Prostate gland (tissue), 2 donors: ENCODE results near the gene ACBD5.

Experiments used
- POLR2A ChIP-seq: fragments of 450-650 bp; IDR thresholded peaks from one replicate; pipeline ENCODE4 v1.6.1; 2016; ENCODE audit warnings: antibody characterized with exemption, mild to moderate bottlenecking
- POLR2AphosphoS5 ChIP-seq: sonication (generic); formaldehyde crosslinking; IDR thresholded peaks from one replicate; pipeline ENCODE4 v1.6.1; 2017; ENCODE audit warnings: antibody characterized with exemption
- TF ChIP-seq, protein P1 (sequence below), 4 experiments: fragments of 200-600 bp in 2 of 4; fragments of 450-650 bp in 2 of 4; sonication (generic) in 2 of 4; IDR thresholded peaks; 1 replicate in 3 of 4; 2 replicates in 1 of 4; pipeline ENCODE4 v1.5.1; 2016 to 2019; ENCODE audit warnings: antibody characterized with exemption in 4 of 4, mild to moderate bottlenecking in 2 of 4, moderate library complexity in 2 of 4

DNA sequence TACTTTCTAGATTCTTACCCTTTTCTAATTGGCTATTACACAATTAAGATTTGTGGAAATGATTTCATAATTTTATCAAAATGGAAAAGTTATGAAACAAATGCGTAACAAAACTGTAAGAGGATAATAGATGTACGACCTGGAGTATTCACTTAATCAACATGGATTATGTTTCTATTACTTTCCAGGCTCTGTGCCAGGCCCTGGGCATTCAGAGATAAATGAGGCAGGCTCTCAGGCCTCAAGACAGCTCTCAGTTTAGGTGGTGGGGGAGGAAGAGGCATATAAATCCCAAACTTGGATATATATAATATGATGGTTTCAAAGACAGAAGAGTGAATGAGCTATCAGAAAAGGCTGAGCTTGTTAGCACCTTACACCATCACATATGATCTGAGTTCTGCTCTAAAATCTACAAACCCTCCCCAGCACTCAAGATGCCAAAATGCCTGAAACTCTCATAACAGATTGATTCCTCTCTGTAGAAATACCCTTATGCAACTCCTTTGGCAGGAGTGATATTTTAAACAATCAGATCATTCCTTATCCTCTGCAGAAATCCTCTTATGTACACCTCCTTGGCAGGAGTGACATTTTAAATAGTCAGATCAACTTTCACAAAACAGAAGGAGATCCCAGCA lies 42.5 kb downstream of the ACBD5 start:
- TF ChIP-seq, protein P1, sequence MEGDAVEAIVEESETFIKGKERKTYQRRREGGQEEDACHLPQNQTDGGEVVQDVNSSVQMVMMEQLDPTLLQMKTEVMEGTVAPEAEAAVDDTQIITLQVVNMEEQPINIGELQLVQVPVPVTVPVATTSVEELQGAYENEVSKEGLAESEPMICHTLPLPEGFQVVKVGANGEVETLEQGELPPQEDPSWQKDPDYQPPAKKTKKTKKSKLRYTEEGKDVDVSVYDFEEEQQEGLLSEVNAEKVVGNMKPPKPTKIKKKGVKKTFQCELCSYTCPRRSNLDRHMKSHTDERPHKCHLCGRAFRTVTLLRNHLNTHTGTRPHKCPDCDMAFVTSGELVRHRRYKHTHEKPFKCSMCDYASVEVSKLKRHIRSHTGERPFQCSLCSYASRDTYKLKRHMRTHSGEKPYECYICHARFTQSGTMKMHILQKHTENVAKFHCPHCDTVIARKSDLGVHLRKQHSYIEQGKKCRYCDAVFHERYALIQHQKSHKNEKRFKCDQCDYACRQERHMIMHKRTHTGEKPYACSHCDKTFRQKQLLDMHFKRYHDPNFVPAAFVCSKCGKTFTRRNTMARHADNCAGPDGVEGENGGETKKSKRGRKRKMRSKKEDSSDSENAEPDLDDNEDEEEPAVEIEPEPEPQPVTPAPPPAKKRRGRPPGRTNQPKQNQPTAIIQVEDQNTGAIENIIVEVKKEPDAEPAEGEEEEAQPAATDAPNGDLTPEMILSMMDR (IDR thresholded peaks at IDR 0.05): no peak
- TF ChIP-seq POLR2A (no peak), POLR2AphosphoS5 (no peak)
